Neural progenitor cell (in vitro differentiated cells): ENCODE results near the gene SMIM10L2A. TPM values are rescaled to one million over a fixed set of nuclear protein-coding genes. Genes with fewer than 3 reads are reported as not detected.

Experiments used
- DNase-seq: peaks from one replicate; pipeline ENCODE4 v3.0.0-alpha.2; 2016; ENCODE audit warnings: low spot score
- H2AFZ ChIP-seq: fragments of 200-600 bp; sonication (generic); replicated peaks from 2 replicates; pipeline ENCODE4 v1.6.1; 2016; ENCODE audit warnings: antibody characterized with exemption
- H3F3A ChIP-seq: fragments of 200-600 bp; sonication (generic); 2 replicates; pipeline ENCODE4 v1.6.1; 2016; ENCODE audit warnings: antibody characterized with exemption, low read depth
- H3K27ac ChIP-seq: fragments of 200-600 bp; sonication (generic); 2 replicates; pipeline ENCODE4 v1.5.1; 2016; ENCODE audit warnings: mild to moderate bottlenecking
- H3K27me3 ChIP-seq: fragments of 200-600 bp; sonication (generic); 2 replicates; pipeline ENCODE4 v1.6.1; 2016; ENCODE audit warnings: mild to moderate bottlenecking, moderate library complexity
- H3K36me3 ChIP-seq: fragments of 200-600 bp; sonication (generic); 2 replicates; pipeline ENCODE4 v1.5.1; 2016
- H3K4me1 ChIP-seq: fragments of 200-600 bp; sonication (generic); 2 replicates; pipeline ENCODE4 v1.6.1; 2016; ENCODE audit warnings: mixed run types
- H3K4me2 ChIP-seq: fragments of 200-600 bp; sonication (generic); 2 replicates; pipeline ENCODE4 v1.6.1; 2016
- H3K4me3 ChIP-seq: fragments of 200-600 bp; sonication (generic); 2 replicates; pipeline ENCODE4 v1.5.1; 2016
- H3K79me2 ChIP-seq: fragments of 200-600 bp; sonication (generic); 2 replicates; pipeline ENCODE4 v1.6.1; 2016; ENCODE audit warnings: low read depth
- H3K9ac ChIP-seq: fragments of 200-600 bp; sonication (generic); 2 replicates; pipeline ENCODE4 v1.6.1; 2016
- H3K9me3 ChIP-seq: fragments of 200-600 bp; sonication (generic); 2 replicates; pipeline ENCODE4 v1.5.1; 2016; ENCODE audit warnings: low read depth
- H4K20me1 ChIP-seq: fragments of 200-600 bp; sonication (generic); 2 replicates; pipeline ENCODE4 v1.6.1; 2016; ENCODE audit warnings: low read depth
- H3K27ac Mint-ChIP-seq: 3 replicates; pipeline ENCODE4 v1.8.0; 2021; ENCODE audit warnings: mixed read lengths
- H3K27me3 Mint-ChIP-seq: 2 replicates; pipeline ENCODE4 v1.8.0; 2022; ENCODE audit warnings: low read depth, mild to moderate bottlenecking, inconsistent platforms, moderate library complexity, mixed read lengths; ENCODE audit not compliant: insufficient read depth
- H3K36me3 Mint-ChIP-seq: 3 replicates; pipeline ENCODE4 v1.8.0; 2021; ENCODE audit warnings: mixed read lengths
- H3K4me1 Mint-ChIP-seq: 3 replicates; pipeline ENCODE4 v1.8.0; 2021; ENCODE audit warnings: mixed read lengths
- H3K4me3 Mint-ChIP-seq: 3 replicates; pipeline ENCODE4 v1.8.0; 2021; ENCODE audit warnings: mild to moderate bottlenecking, moderate library complexity, mixed read lengths
- H3K9me3 Mint-ChIP-seq: 3 replicates; pipeline ENCODE4 v1.8.0; 2020; ENCODE audit warnings: mixed read lengths
- CTCF ChIP-seq: fragments of 200-600 bp; sonication (generic); IDR thresholded peaks from 2 replicates; pipeline ENCODE4 v1.5.1; 2017; ENCODE audit warnings: antibody characterized with exemption, mild to moderate bottlenecking
- EZH2 ChIP-seq: fragments of 200-600 bp; sonication (generic); IDR thresholded peaks from 2 replicates; pipeline ENCODE4 v1.6.1; 2017; ENCODE audit warnings: antibody characterized with exemption, mild to moderate bottlenecking, moderate library complexity
- EZH2phosphoT487 ChIP-seq: fragments of 200-600 bp; sonication (generic); IDR thresholded peaks from 2 replicates; pipeline ENCODE4 v1.6.1; 2017; ENCODE audit warnings: antibody characterized with exemption
- total RNA-seq: library from RNA; depleted of rRNA; stranded (reverse); fragments of >200 nt; gene quantifications from 2 replicates; pipeline ENCODE4 v1.2.3, GENCODE V29; 2015; ENCODE audit warnings: low replicate concordance

SMIM10L2A gene
- total RNA-seq, 1 donor from 2014 or later = 1.9 TPM

- Mint-ChIP-seq H3K4me3 (peak overlapping the region; percentile 52), H3K27ac (no peak overlapping the region), H3K9me3 (peaks cover 18% of the 10 kb centered on the region), H3K36me3 (no peaks in the 10 kb centered on the region), H3K4me1 (peaks cover 3% of the 10 kb centered on the region), H3K27me3 (peaks cover 4% of the 10 kb centered on the region)
- no peak for DNase-seq
- H3K9ac ChIP-seq = no peak overlapping the region
- H3F3A ChIP-seq = no peaks in the 10 kb centered on the region
- TF ChIP-seq EZH2phosphoT487 (no peak), CTCF (no peak), EZH2 (no peak)
- H3K27me3 ChIP-seq = peaks cover 9% of the 10 kb centered on the region
- H3K79me2 ChIP-seq = no peaks in the 10 kb centered on the region
- no peaks in the 10 kb centered on the region for H4K20me1 ChIP-seq
- no peak overlapping the region for H2AFZ ChIP-seq
- no peak overlapping the region for H3K4me2 ChIP-seq
- no peak overlapping the region for H3K4me3 ChIP-seq
- H3K27ac ChIP-seq = no peak overlapping the region
- no peaks in the 10 kb centered on the region for H3K4me1 ChIP-seq
- H3K9me3 ChIP-seq = no peaks in the 10 kb centered on the region
- H3K36me3 ChIP-seq = no peaks in the 10 kb centered on the region
Measured at GRCh38 chrX:135424469-135424868, 2.7 kb downstream of the SMIM10L2A start.

- Histone ChIP-seq H3K36me3 (no peaks in the 10 kb centered on the region), H3K9ac (no peak overlapping the region), H3K79me2 (no peaks in the 10 kb centered on the region), H3K27me3 (peaks cover 9% of the 10 kb centered on the region), H3F3A (no peaks in the 10 kb centered on the region), H2AFZ (no peak overlapping the region), H3K9me3 (no peaks in the 10 kb centered on the region), H3K4me1 (no peaks in the 10 kb centered on the region), H3K27ac (no peak overlapping the region), H4K20me1 (no peaks in the 10 kb centered on the region), H3K4me2 (no peak overlapping the region), H3K4me3 (no peak overlapping the region)
- no peak for DNase-seq
- Mint-ChIP-seq H3K36me3 (no peaks in the 10 kb centered on the region), H3K4me1 (peaks cover 3% of the 10 kb centered on the region), H3K4me3 (no peak overlapping the region), H3K27me3 (peaks cover 4% of the 10 kb centered on the region), H3K9me3 (peaks cover 19% of the 10 kb centered on the region), H3K27ac (no peak overlapping the region)
- TF ChIP-seq EZH2phosphoT487 (no peak), CTCF (no peak), EZH2 (no peak)
Measured at GRCh38 chrX:135425026-135425965, 3.6 kb downstream of the SMIM10L2A start.

GRCh38 chrX:135429429-135429828 lies 7.7 kb downstream of the SMIM10L2A start:
- no peaks in the 10 kb centered on the region for H3K79me2 ChIP-seq
- H3F3A ChIP-seq = no peaks in the 10 kb centered on the region
- Mint-ChIP-seq H3K9me3 (peaks cover 30% of the 10 kb centered on the region), H3K36me3 (no peaks in the 10 kb centered on the region), H3K4me3 (no peak overlapping the region), H3K27me3 (peaks cover 2% of the 10 kb centered on the region), H3K4me1 (no peaks in the 10 kb centered on the region), H3K27ac (no peak overlapping the region)
- H2AFZ ChIP-seq = no peak overlapping the region
- no peak overlapping the region for H3K9ac ChIP-seq
- H4K20me1 ChIP-seq = no peaks in the 10 kb centered on the region
- H3K27ac ChIP-seq = no peak overlapping the region
- TF ChIP-seq EZH2phosphoT487 = no peak
- no peak for TF ChIP-seq CTCF
- no peak for TF ChIP-seq EZH2
- no peaks in the 10 kb centered on the region for H3K4me1 ChIP-seq
- no peak overlapping the region for H3K4me2 ChIP-seq
- no peaks in the 10 kb centered on the region for H3K27me3 ChIP-seq
- no peak for DNase-seq
- no peaks in the 10 kb centered on the region for H3K36me3 ChIP-seq
- H3K9me3 ChIP-seq = peaks cover 9% of the 10 kb centered on the region
- H3K4me3 ChIP-seq = no peak overlapping the region
